RPMI7951 (cell line): ENCODE data around the gene PACSIN2. TPM values are rescaled to one million over a fixed set of nuclear protein-coding genes. Genes with fewer than 3 reads are reported as not detected.
"Not testable (repeated sequence)": the region's sequence is repeated elsewhere in the genome, so short reads cannot be mapped to it uniquely, and the experiment has no call there.

Source experiments
- DNase-seq: peaks from one replicate; pipeline ENCODE4 v3.0.0-alpha.2; 2012; ENCODE audit warnings: low read depth
- total RNA-seq: library from RNA; depleted of rRNA; stranded (reverse); fragments of >200 nt; shearing (Covaris generic); gene quantifications from 2 replicates; pipeline ENCODE4 v1.2.3, GENCODE V29; 2014

Gene PACSIN2
- total RNA-seq, 1 experiment from 2014 or later: 26.6 TPM

DNA sequence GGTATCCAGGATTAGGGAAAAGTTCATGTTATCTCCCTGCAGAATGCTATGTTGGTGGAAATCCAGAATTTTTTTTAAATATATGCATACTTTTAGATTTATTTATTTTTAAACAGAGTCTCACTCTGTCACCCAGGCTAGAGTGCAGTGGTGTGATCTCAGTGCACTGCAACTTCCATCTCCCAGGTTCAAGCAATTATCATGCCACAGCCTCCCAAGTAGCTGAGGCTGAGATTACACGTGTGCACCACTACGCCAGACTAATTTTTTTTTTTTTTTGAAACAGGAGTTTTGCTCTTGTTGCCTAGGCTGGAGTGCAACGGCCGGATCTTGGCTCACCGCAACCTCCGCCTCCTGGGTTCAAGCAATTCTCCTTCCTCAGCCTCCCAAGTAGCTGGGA, 2.6 kb downstream of the PACSIN2 start:
- DNase-seq: no peak

DNA sequence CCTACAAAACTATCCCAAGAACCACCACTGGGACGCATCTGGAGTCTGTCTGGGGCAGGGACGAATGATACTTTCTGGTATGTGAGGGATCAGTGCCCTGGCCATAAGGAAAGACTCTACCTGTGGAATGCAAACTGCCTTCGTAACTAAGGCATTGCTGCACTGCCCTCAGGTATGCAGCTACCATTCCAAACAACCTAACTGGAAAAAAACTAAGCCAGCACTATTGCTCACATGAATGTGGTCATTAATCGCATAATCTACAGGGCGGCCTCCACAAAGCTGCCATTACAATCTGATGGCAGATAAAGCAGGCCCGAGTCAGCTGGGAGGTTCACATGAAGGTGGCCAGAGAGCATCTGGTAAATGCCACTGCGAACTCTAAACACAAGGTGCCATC, 3.9 kb downstream of the PACSIN2 start:
- DNase-seq: no peak

DNA sequence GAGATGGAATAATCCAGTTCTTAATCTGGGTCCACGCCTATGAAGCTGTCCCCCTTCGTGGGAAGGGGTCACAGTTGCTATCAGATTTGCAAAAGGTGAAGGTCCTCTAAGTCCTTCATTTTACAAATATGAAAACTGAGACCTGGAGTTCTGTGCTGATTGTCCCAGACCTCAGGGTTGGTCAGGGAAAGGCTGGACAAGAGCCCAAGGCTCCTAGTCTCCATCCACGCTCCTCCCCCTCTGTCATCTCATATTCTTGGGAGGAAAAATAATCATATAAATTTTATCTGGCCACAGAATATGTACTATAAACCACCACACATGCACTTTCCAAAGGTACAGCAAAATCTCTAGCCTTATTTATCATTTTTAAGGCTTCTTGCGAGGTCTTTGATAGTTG, 5.5 kb downstream of the PACSIN2 start:
- no peak for DNase-seq

DNA sequence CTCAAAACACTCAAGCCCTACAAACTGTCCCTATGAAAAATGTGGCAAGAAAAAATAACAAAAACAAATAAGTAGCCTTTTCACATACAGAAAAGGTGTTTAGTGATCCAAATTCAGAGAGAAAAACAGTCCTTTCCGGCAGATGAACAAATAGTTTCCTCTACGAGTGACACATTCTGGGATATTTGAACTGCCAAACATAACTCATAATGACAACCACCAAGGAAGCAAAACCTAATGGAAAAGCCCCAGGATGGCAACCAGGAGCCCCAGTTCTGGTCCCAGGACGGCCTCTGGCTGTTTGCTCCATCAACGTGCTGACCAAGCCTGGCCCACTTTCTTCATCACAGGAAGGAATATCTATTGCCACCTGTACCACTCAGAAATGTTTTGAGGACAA, 6.0 kb downstream of the PACSIN2 start:
- no peak for DNase-seq

DNA sequence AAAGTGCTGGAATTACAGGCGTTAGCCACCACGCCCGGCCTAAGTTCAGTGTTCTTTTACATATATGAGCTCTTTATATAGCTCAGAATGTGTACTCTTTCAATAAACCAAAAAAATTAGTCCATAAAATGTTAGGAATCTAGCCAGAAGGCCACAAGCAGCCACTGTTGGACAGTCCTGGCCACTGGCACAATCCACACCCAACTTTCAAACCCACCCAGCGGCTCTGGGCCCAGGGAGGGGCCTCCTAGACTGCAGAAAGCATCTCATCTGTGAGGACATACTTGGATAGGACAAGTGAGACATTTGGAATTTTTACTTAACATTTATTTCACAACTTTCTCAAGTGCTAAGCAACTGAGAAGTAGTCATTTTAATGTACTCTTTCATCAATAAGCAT, 6.4 kb downstream of the PACSIN2 start:
- DNase-seq: no peak

DNA sequence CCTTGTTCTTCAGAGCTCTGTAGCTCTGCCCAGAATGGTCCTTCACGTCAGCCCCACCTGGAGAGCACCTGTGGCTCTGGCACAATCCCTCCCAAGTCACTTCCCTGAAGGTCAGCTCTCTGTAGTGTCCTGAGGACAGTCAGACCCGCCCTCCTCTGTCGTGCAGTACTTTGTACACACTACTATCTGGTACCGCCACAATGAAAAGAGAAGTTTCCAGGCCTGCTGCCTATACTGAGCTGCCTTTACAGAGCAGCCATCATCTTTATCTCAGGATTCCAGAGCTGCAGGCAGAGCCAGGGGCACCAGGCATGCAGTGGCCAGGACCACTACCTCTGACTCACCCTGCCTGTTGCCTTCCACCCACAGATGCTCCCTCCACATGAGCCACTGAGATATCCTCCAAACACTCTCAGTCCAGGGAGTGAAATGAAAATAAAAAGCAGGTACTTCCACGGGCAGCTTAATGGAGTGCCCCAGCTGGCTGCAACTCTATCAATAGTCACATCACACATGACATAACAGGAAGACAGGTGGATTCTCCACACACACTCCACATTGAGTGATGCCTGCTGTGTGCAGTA, 7.3 kb downstream of the PACSIN2 start:
- peak; percentile 61 for DNase-seq

DNA sequence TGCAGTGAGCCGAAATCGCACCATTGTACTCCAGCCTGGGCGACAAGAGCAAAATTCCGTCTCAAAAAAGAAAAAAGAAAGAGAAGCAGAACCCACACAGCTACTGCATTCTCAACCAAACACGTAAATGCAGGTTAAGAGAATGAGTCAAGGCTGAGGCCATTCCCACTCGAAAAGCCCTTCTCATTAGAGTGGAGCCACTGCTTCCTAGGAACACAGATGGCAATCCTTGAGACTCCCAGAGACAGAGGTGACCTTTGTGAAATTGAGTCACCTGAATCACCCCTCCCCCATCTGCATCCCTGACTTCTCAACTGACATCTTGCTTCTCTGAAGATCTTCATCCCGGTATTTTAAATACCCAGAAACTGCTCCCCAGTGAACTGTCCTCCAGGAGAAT, 8.2 kb downstream of the PACSIN2 start:
- DNase-seq: no peak

DNA sequence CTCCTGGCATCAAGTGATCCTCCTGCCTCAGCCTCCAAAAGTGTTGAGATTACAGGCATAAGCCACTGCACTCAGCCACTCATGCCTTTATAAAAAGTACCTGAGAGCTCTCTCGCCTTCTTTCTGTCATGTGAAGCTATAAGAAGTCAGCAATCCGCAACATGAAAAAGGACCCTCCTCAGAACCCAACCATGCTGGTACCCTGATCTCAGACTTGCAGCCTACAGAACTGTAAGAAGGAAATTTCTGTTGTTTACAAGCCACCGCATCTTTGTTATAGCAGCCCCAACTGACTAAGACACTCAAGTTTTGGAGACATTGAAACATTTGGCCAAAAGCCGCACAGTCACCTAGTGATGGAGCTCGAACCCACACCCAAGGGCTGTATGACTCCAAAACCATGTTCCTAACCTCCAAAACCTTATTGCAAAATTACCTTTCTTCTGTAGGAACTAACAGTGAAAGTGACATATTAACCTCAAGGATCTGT, 8.9 kb downstream of the PACSIN2 start:
- no peak for DNase-seq

DNA sequence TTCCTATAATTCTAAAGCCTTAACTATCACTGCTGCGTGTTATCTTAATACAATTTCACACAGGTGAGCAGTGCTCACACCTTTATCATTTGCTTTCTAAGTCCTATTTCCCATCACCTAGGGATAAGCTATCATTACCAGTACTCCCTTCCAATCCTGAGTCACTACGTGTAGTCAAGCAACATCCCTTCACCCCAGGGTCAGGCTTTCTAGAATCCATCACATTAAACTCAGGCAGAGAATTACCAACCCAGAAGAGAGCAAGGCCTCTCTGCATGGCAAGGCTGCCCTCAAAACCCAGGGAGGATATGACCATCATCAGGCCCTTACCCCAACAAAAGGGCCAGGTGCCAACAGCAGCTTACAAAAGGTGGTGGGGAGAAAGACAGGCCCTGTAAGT, 9.8 kb downstream of the PACSIN2 start:
- DNase-seq: no peak

DNA sequence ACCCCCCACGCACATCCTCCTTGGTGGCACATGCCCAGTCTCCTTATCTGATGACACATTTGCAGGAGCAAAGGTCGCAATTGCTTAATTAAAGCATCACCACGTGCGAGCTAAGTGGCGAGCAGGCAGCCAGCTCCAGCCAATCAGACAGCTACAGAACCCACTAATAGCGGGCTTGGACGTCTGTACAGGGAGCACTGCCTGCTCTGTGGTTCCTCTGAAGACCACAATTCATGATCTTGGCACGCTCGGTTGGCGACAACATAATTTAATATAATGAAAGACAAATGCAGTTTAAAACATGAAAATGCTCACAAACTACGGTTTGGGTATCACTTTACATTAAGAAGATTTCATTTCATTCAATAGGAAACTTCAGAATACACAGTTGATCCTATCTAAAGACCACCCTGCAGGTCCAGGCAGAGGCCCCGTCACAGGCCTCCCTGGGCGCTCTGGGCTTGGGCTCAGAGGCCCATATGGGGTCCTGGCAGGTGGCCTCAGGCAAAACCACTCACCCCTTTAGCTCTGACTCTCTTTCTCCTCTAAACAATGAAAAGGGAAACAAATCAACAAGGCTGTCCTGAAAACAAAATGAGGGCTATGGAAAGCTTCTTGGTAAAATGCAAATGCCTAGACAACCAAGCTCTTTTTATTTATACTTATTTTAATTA, 10.4 kb downstream of the PACSIN2 start:
- peak; percentile 74 for DNase-seq

DNA sequence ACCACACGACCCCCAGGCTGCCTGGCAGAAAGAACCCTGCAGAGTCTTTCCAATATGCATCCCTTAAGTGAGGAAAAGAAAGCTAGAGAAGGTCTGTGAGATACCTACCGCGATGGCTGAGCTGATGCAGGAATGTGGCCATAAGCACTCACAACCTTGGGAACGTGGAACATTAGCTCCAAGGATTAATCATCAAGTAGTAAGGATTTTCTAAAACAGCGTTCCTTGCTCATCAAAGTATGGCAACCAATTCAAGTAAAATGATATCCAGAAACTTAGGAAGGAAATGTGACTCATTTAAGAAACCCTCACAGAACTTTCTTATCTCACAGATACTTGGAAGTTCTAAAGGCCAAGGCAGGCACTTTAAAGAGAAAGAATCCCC, 12.8 kb downstream of the PACSIN2 start:
- peak; percentile 78 for DNase-seq

DNA sequence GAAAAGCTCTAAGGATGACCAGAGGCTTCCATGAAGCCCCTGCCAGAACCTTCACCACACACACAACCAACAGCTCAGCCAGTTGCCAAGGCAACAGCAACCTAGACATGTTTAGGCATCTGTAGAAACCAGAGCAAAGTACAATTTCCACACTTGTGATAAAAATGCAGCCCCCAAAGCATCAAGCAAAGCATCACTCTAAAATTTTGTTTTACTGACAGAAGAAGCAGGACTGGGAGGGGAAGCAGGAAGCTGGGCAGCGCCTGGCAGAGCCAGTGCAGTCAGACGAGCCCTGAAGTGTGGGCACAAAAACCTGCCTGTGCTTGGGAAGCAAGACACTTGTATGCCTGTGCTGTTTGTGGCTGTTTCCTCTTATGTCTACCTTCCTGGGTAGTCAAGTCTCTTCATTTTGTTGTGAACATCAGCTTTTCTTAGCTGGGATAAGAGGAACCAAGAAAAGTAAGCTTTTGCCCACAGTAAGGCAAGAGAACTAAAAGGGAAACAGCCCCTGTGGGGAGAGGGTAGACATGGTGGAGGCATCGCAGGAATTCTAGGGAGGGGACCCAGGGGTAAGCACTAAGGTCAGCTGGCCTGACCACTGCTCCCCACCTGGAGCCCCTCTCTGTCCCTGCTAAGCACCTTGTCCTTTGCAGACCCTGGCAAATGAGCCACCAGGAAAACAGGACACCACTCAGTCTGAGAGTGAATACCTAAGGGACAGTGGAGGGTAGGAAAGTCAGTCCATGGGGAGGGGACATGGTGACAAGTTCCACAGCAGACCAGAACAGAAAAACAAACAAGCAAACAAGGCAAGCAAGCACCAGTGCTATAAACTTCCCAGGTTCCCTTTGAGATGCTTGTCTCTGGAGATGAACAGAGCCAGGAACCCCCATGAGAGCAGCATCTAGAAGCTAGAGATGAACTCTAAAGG, 13.4 kb downstream of the PACSIN2 start:
- peak; percentile 56 for DNase-seq

DNA sequence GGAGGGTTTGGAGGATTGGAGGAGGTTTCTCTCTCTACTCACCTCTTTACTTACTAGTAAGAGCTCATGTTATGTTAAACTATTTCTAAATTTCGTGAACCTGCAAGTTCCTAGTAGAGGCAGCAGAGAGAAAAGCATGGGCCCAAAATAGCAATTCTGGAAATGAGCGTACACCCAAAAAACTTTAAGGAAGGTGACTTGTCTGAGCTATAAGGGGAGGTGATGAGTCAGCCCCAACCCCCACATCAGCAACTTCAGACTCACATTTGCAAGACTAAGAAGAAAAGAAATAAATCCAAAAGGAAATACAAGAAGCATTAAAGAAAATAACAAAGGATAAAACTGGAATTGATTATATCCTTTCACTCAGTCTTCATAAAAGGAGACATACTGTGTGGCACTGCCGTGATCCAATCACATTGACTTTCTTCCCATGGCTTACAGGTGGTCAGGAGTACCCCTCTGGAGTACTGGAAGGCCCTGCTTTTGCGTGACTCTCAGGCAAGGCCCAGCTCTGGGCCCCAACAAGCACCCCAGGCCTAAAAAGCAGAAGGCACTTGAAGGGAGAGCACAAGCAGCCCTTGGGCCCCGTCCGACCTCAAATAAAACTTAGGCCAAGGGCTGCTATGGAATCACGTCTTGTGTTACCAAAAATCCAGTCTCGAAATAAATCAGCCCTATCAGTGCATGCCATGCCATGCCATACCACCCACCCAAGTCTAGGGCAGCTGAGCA, 14.3 kb downstream of the PACSIN2 start:
- DNase-seq: no peak

DNA sequence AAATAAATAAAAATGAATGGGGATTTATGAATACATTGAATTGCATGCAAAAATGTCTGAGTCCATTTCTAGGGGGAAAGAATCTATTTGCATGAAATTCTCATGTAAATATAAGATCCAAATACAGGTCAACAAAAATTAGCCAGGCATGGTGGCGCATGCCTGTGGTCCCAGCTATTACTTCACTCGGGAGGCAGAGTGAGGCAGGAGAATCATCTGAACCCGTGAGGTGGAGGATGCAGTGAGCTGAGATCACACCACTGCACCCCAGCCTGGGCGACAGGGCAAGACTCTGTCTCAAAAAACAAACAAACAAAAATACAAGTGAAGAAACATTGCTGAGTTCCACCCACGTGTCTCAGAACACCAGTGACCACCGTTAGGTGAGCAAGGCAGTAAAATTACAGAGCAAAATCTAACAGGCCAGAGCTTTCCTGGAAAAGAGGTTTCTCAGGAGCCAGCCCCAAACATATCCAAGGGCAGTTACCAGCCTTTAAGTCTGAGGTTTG, 17.3 kb downstream of the PACSIN2 start:
- DNase-seq: no peak

DNA sequence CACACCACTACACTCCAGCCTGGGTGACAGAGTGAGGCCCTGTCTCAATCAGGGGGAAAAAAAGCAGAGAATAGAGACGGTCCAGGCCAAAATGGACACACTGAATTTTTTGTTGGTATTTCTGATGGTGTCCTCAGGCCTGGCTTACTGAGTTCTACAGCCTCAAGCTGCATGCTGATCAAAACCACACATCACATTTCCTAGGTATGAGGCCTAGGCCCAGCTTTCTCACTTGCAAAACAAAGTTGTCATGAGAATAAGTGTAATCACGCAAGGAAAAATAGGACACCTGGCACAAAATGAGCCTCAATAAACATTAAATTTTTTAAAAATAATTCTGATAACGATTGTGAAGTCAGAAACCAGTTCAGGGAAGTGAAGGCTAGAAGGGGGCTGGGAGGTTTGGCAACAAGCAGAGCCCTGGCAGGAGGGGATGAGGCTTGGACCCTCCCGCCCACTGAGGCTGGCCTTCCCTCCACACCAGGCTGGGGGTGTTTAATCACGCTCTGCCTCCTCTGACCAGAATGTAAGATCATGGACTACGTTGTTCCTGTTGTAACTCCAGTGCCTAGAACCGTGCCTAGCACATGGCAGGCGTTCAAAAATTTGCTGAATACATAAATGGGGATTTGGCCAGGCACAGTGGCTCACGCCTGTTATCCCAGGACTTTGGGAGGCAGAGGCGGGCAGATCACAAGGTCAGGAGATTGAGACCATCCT, 18.1 kb downstream of the PACSIN2 start:
- DNase-seq: no peak

DNA sequence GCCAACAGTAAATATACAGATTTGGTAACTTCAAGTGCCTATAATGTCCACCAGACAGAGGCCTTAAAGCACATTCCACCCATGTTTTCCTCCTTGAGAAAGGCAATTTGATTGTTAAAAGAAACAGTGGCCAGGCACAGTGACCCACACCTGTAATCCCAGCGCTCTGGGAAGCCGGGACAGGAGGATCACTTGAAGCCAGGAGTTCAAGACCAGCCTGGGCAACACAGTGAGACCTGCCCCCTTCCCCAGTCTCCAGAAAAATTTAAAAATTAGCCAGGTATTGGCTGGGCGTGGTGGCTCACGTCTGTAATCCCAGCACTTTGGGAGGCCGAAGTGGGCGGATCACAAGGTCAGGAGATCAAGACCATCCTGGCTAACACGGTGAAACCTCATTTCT, 19.3 kb downstream of the PACSIN2 start:
- not testable (repeated sequence) for DNase-seq

DNA sequence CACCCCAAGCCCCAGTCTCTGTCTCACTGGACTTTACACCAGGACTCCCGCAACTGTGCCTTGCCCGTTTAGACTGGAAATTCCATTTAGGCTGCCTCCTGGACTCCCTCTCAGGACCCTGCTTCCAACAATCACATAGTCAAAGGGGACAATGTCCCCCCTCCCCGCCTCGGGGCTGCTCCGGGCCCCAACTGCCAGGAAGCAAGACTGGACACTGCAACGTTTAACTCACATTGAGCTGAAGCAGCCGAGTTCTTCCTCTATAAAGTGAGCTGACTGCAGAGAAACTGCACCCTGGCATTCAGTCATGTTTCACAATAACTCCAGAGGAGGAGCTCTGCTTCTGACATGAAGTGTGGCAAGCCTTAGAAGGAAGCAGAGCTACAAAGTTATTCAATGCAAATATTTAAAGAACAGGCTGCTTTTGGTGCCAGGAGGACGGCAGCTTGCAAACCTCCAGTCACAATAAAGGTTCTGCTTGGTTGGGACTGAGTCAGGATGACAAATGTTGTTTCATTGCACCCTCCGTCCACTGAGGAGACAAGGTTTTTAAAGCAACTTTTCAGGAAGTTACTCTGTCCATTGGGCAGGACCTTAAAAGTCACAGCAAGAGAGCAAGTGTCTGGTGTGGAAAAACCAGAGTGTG, 19.9 kb downstream of the PACSIN2 start:
- peak; percentile 83 for DNase-seq

DNA sequence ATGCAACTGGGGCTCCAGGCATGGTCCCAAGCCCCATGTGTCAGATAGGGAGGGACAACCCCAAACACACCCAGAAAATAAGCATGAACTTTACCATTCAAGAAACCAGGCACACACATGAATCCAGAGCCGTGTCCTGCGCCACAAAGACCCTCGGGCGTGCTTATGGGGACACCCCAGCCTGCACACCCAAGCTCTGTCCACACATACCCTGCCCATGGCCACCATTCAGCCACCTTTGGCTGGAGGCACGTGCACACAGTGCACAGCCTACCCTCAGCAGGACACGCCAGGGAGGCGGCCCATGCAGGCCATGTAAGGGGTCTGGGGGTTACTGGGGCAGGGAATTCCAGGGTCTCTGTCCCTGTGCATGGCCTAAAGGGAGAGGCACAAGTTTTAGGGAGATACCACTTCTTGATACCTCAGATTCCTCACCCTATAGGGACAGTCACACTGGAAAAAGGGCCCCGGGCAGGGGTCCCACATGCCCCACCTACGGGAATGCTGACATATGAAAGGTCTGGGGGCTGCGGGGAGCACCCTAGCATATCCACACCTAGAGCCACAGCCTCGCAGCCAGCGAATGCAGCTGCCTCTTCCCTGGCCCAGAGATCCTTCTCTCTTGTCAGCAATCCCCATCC, 20.6 kb downstream of the PACSIN2 start:
- no peak for DNase-seq

DNA sequence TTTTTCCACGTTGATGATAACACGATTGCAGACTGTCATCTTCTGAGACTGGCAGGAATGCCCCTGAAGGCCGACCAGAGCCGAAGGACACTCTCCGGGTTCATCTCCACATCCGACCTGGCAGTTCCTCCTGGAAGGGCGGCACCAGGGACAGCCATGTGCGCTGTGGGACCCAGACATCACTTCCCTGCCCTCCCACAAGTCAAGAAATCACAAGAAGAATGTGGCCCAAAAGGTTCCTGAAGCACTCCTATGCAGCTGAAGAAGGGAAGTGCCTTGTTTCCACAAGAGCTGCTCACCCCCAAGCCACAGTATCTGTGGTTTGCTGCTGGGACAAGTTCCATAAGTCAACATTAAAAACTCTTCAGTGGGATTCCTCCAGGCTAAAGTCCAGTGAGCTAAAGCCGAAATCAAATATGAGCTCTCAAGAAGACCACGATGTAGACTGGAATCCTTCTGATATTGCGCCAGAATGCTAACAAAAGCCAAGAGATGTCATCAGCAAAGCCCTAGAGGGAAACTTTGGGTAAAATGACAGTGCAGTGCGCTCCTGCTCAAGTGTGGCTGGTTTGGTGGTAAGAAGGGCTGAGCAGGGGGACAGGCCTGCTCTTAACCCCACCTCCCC, 21.2 kb downstream of the PACSIN2 start:
- DNase-seq: peak; percentile 93
